HCT116 (cell line): Measurements from ENCODE around the gene RALGAPA1.

Experiments
- CTCF ChIP-seq, 3 experiments: fragments of 200-600 bp in 1 of 3; sonication (generic) in 1 of 3; IDR thresholded peaks in 2 of 3; conservative IDR thresholded peaks in 1 of 3; 2 replicates each; pipeline ENCODE4 v1.5.1; 2012 to 2017; ENCODE audit warnings: low read depth in 2 of 3, low read length in 2 of 3, antibody characterized with exemption in 1 of 3, borderline replicate concordance in 1 of 3, control low read depth in 1 of 3, mild to moderate bottlenecking in 1 of 3, mixed read lengths in 1 of 3, mixed run types in 1 of 3, moderate library complexity in 1 of 3; ENCODE audit not compliant: insufficient read depth in 1 of 3
- EZH2 ChIP-seq: fragments of 200-600 bp; sonication (generic); IDR thresholded peaks from 2 replicates; pipeline ENCODE4 v1.6.1; 2017; ENCODE audit warnings: antibody characterized with exemption, mixed run types
- POLR2A ChIP-seq: IDR thresholded peaks from 2 replicates; pipeline ENCODE4 v1.7.0; 2011; ENCODE audit warnings: borderline replicate concordance; ENCODE audit not compliant: insufficient read depth, insufficient read length; ENCODE audit errors: extremely low read depth
- POLR2AphosphoS5 ChIP-seq: IDR thresholded peaks from 2 replicates; pipeline ENCODE4 v1.6.1; 2011; ENCODE audit warnings: mild to moderate bottlenecking, low read depth, low read length, moderate library complexity
- REST ChIP-seq: IDR thresholded peaks from 2 replicates; pipeline ENCODE4 v1.6.1; 2012; ENCODE audit warnings: low read depth
- SRF ChIP-seq: IDR thresholded peaks from 2 replicates; pipeline ENCODE4 v1.6.1; 2012; ENCODE audit warnings: low read depth
- YY1 ChIP-seq: IDR thresholded peaks from 2 replicates; pipeline ENCODE4 v1.6.1; 2011; ENCODE audit warnings: low read length, low read depth, moderate library complexity, mild to moderate bottlenecking; ENCODE audit not compliant: insufficient replicate concordance; ENCODE audit errors: extremely low read depth
- ZNF274 ChIP-seq: fragments of 200-500 bp; sonication (Bioruptor generic); IDR thresholded peaks from 2 replicates; pipeline ENCODE4 v1.6.1; 2014; ENCODE audit warnings: mild to moderate bottlenecking, low read depth, low read length, inconsistent platforms

GRCh38 chr14:35825968-35826217 is 16.8 kb upstream of the RALGAPA1 start:
- TF ChIP-seq POLR2A (no peak), EZH2 (no peak), POLR2AphosphoS5 (no peak), CTCF (IDR thresholded peaks at IDR 0.05 in 2 of 3, conservative IDR thresholded peaks at IDR 0.05 in 1 of 3; ENCODE audit: borderline replicate concordance in 1 of 3, insufficient read depth in 1 of 3, low read depth in 2 of 3, low read length in 2 of 3) (no peak), ZNF274 (no peak), SRF (no peak), YY1 (no peak), REST (no peak)
